Endothelial cell of umbilical vein (primary cell): ENCODE data around the gene MRGPRG. TPM values are rescaled to one million over a fixed set of nuclear protein-coding genes. Genes with fewer than 3 reads are reported as not detected.

ENCODE experiments used
- BruUV-seq: library from RNA; stranded (reverse); fragments of 400-500 nt; replicated peaks from 2 replicates; lab custom pipeline; 2021; lab: Mats Ljungman, UMichigan
- CTCF ChIA-PET: fragments of 300-600, 350-600 bp; sonication (Branson Sonifier 250); formaldehyde crosslinking; loops from one replicate; lab custom pipeline; 2021; ENCODE audit warnings: antibody characterized with exemption, inconsistent platforms; lab: Charles Lee
- POLR2A ChIA-PET: fragments of 300-600, 350-600 bp; sonication (Branson Sonifier 250); formaldehyde crosslinking; loops from one replicate; lab custom pipeline; 2021; ENCODE audit warnings: antibody characterized with exemption, inconsistent platforms; lab: Charles Lee
- DNase-seq: peaks from one replicate; pipeline ENCODE4 v3.0.0-alpha.2; 2011; ENCODE audit warnings: low read depth, low spot score
- FAIRE-seq: peaks from 2 replicates; lab custom pipeline; 2011; peaks lifted over from hg19 to GRCh38; lab: Jason Lieb, UNC
- H2AFZ ChIP-seq: 2 replicates; pipeline ENCODE4 v1.6.0; 2012; ENCODE audit warnings: low read depth, low read length, control low read depth, inconsistent platforms
- H3K27ac ChIP-seq: 2 replicates; pipeline ENCODE4 v1.5.1; 2011; ENCODE audit warnings: low read depth, mild to moderate bottlenecking, control low read depth, low read length, moderate library complexity; ENCODE audit not compliant: insufficient read depth
- H3K27me3 ChIP-seq, 2 experiments: 2 replicates each; pipeline versions ENCODE4 v1.6.0 to v1.6.1; 2011; ENCODE audit warnings: low read length in 2 of 2, mixed read lengths in 1 of 2; ENCODE audit not compliant: control insufficient read depth in 2 of 2, insufficient read depth in 2 of 2
- H3K36me3 ChIP-seq, 2 experiments: 2 replicates in 1 of 2; 3 replicates in 1 of 2; pipeline ENCODE4 v1.5.1; 2011; ENCODE audit warnings: low read length in 2 of 2, mild to moderate bottlenecking in 1 of 2, moderate library complexity in 1 of 2; ENCODE audit not compliant: control insufficient read depth in 2 of 2, insufficient read depth in 2 of 2; ENCODE audit errors: extremely low read depth in 1 of 2
- H3K4me1 ChIP-seq: 3 replicates; pipeline ENCODE4 v1.5.1; 2011; ENCODE audit warnings: mild to moderate bottlenecking, low read length; ENCODE audit not compliant: control insufficient read depth, insufficient read depth; ENCODE audit errors: extremely low read depth
- H3K4me2 ChIP-seq: 2 replicates; pipeline ENCODE4 v1.6.1; 2011; ENCODE audit warnings: low read length, control low read depth, mixed read lengths; ENCODE audit not compliant: insufficient read depth
- H3K4me3 ChIP-seq, 3 experiments: fragments of 200-600 bp in 1 of 3; sonication (generic), shearing (Covaris generic) in 1 of 3; replicated peaks in 1 of 3; 2 replicates each; pipeline ENCODE4 v1.5.1; 2011 to 2016; ENCODE audit warnings: control low read depth in 3 of 3, low read length in 3 of 3, mild to moderate bottlenecking in 2 of 3, inconsistent platforms in 1 of 3, low read depth in 1 of 3, moderate library complexity in 1 of 3; ENCODE audit not compliant: insufficient read depth in 1 of 3
- H3K79me2 ChIP-seq: 2 replicates; pipeline ENCODE4 v1.6.0; 2012; ENCODE audit warnings: low read length, inconsistent platforms; ENCODE audit not compliant: control insufficient read depth, insufficient read depth
- H3K9ac ChIP-seq: replicated peaks from 2 replicates; pipeline ENCODE3; 2011; ENCODE audit warnings: low read length, control low read depth; ENCODE audit not compliant: insufficient read depth; ENCODE audit errors: extremely low read depth
- H3K9me1 ChIP-seq: replicated peaks from 3 replicates; pipeline ENCODE4 v1.6.0; 2011; ENCODE audit warnings: mild to moderate bottlenecking, low read length; ENCODE audit not compliant: control insufficient read depth, insufficient read depth; ENCODE audit errors: extremely low read depth
- H3K9me3 ChIP-seq: replicated peaks from 2 replicates; pipeline ENCODE4 v1.5.1; 2012; ENCODE audit warnings: low read length, inconsistent platforms; ENCODE audit not compliant: control insufficient read depth, insufficient read depth
- H4K20me1 ChIP-seq: replicated peaks from 2 replicates; pipeline ENCODE3; 2011; ENCODE audit warnings: mild to moderate bottlenecking, low read length; ENCODE audit not compliant: control insufficient read depth, insufficient read depth; ENCODE audit errors: extremely low read depth
- CTCF ChIP-seq, 2 donors: IDR thresholded peaks; 1 replicate in 1 of 2; 2 replicates in 1 of 2; pipeline ENCODE4 v1.5.1; 2011; ENCODE audit warnings: low read length in 2 of 2, mild to moderate bottlenecking in 2 of 2, moderate library complexity in 2 of 2, control low read depth in 1 of 2, inconsistent platforms in 1 of 2, low read depth in 1 of 2; ENCODE audit not compliant: insufficient read depth in 1 of 2; ENCODE audit errors: extremely low read depth in 1 of 2
- EZH2 ChIP-seq: IDR thresholded peaks from 2 replicates; pipeline ENCODE4 v1.6.1; 2012; ENCODE audit warnings: borderline replicate concordance, low read depth, mild to moderate bottlenecking, moderate library complexity, low read length, inconsistent platforms; ENCODE audit not compliant: severe bottlenecking
- FOS ChIP-seq: IDR thresholded peaks from 2 replicates; pipeline ENCODE4 v1.6.1; 2011; ENCODE audit warnings: mild to moderate bottlenecking, low read length, moderate library complexity, borderline replicate concordance; ENCODE audit not compliant: insufficient read depth
- GATA2 ChIP-seq: IDR thresholded peaks from 2 replicates; pipeline ENCODE4 v1.7.0; 2011; ENCODE audit warnings: low read depth, mild to moderate bottlenecking, moderate library complexity, mixed read lengths, low read length; ENCODE audit not compliant: insufficient read length, insufficient read depth
- JUN ChIP-seq: IDR thresholded peaks from 2 replicates; pipeline ENCODE4 v1.6.1; 2011; ENCODE audit warnings: borderline replicate concordance, low read depth; ENCODE audit not compliant: insufficient read length, insufficient read depth
- MYC ChIP-seq: IDR thresholded peaks from one replicate; pipeline ENCODE4 v1.6.1; 2011; ENCODE audit warnings: mild to moderate bottlenecking, low read depth, low read length
- POLR2A ChIP-seq: IDR thresholded peaks from 2 replicates; pipeline ENCODE4 v1.6.1; 2012; ENCODE audit warnings: low read depth, mild to moderate bottlenecking, control low read depth, low read length
- POLR2AphosphoS5 ChIP-seq: IDR thresholded peaks from 2 replicates; pipeline ENCODE4 v1.6.1; 2012; ENCODE audit warnings: low read depth, mild to moderate bottlenecking, control low read depth, low read length, moderate library complexity; ENCODE audit not compliant: insufficient read depth
- dilution Hi-C: fragments of 300-500 bp; cut with MboI; formaldehyde crosslinking; loops from one replicate; pipeline ENCODE4 v1.15.0; 2019; ENCODE audit warnings: low sequenced_read_pairs; ENCODE audit not compliant: extremely low pct_ligation_motif_present
- intact Hi-C: fragments of 100-400 bp; cut with micrococcal nuclease; formaldehyde crosslinking; loops from one replicate; pipeline ENCODE4 v1.10.0; 2022
- polyA plus RNA-seq, 4 experiments: library from polyadenylated mRNA; depleted of rRNA in 3 of 4; stranded (reverse) in 3 of 4; unstranded in 1 of 4; fragments of >200 nt; gene quantifications; 2 replicates each; pipeline versions ENCODE4 v1.2.1 to v1.2.3, GENCODE V29; 2011 to 2012; ENCODE audit warnings: missing spikeins in 1 of 4
- total RNA-seq: library from RNA; stranded (reverse); gene quantifications from 2 replicates; pipeline ENCODE4 v1.2.3, GENCODE V29; 2021
- TF ChIP-seq, protein P1 (sequence below): IDR thresholded peaks from 2 replicates; pipeline ENCODE4 v1.6.1; 2011; ENCODE audit not compliant: insufficient read depth, insufficient read length

MRGPRG gene
- total and polyA plus RNA-seq, 2 donors (not counting 3 experiments of a cell fraction or from before 2014, with no cell fraction given): not detected

- Histone ChIP-seq H3K9ac (no peak overlapping the region), H3K4me2 (no peak overlapping the region), H3K36me3 (no peaks in the 10 kb centered on the region), H3K9me3 (no peaks in the 10 kb centered on the region), H3K27ac (no peak overlapping the region), H3K79me2 (no peaks in the 10 kb centered on the region), H2AFZ (no peak overlapping the region), H4K20me1 (no peaks in the 10 kb centered on the region), H3K27me3 (peaks cover 0 to 10% of the 10 kb centered on the region in 2 experiments), H3K4me1 (no peaks in the 10 kb centered on the region), H3K4me3 (no peak overlapping the region), H3K9me1 (no peaks in the 10 kb centered on the region)
- ChIA-PET POLR2A (no interaction called here), CTCF (interaction anchor here (0.9 to 1.7 kb wide), 4 partner anchors 19 to 194 kb away, joined by 3 to 6 read pairs (median 4); no protein-coding TSS in a partner anchor)
- FAIRE-seq (no peak), DNase-seq (no peak)
- dilution Hi-C loops (no loop called here), intact Hi-C loops (no loop called here)
- no peak for TF ChIP-seq GATA2
- TF ChIP-seq POLR2A: no peak
- no peak for TF ChIP-seq EZH2
- no TSS peak for BruUV-seq
Measured at GRCh38 chr11:3214420-3214699, 4.3 kb downstream of the MRGPRG start.

GRCh38 chr11:3213659-3214419 is 4.8 kb downstream of the MRGPRG start:
- no TSS peak for BruUV-seq
- POLR2A ChIA-PET: no interaction called here
- no peaks in the 10 kb centered on the region for H3K79me2 ChIP-seq
- peaks cover 2 to 13% of the 10 kb centered on the region in 2 experiments for H3K27me3 ChIP-seq
- intact Hi-C loops (no loop called here), dilution Hi-C loops (no loop called here)
- no peak overlapping the region for H3K4me3 ChIP-seq
- no peak overlapping the region for H2AFZ ChIP-seq
- no peak overlapping the region for H3K9ac ChIP-seq
- no peak for FAIRE-seq
- no peaks in the 10 kb centered on the region for H4K20me1 ChIP-seq
- H3K4me1 ChIP-seq: no peaks in the 10 kb centered on the region
- H3K9me3 ChIP-seq: no peaks in the 10 kb centered on the region
- TF ChIP-seq JUN: no peak
- TF ChIP-seq GATA2: no peak
- no peak for TF ChIP-seq POLR2AphosphoS5
- TF ChIP-seq, protein P1, sequence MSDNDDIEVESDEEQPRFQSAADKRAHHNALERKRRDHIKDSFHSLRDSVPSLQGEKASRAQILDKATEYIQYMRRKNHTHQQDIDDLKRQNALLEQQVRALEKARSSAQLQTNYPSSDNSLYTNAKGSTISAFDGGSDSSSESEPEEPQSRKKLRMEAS: no peak
- TF ChIP-seq FOS: no peak
- no peak for TF ChIP-seq POLR2A
- no peak for TF ChIP-seq CTCF (IDR thresholded peaks at IDR 0.05; ENCODE audit: extremely low read depth in 1 of 2, insufficient read depth in 1 of 2, low read depth in 1 of 2, low read length in 2 of 2)
- no peak for TF ChIP-seq MYC
- no peak for TF ChIP-seq EZH2
- H3K4me2 ChIP-seq: no peak overlapping the region
- CTCF ChIA-PET: interaction anchor here (1.1 to 1.7 kb wide), 2 partner anchors 18 to 175 kb away, joined by 4 to 6 read pairs; no protein-coding TSS in a partner anchor
- H3K36me3 ChIP-seq: no peaks in the 10 kb centered on the region
- no peak overlapping the region for H3K27ac ChIP-seq
- DNase-seq: no peak
- no peaks in the 10 kb centered on the region for H3K9me1 ChIP-seq
